Gastroesophageal sphincter (tissue), 3 donors: ENCODE results near the gene C5orf22.

Experiments used
- POLR2AphosphoS5 ChIP-seq: sonication (generic); formaldehyde crosslinking; IDR thresholded peaks from one replicate; pipeline ENCODE4 v1.6.1; 2017; ENCODE audit warnings: antibody characterized with exemption
- TF ChIP-seq, protein P1 (sequence below), 4 experiments: fragments of 200-600 bp in 2 of 4; fragments of 450-650 bp in 2 of 4; sonication (generic) in 1 of 4; IDR thresholded peaks; one replicate each; pipeline ENCODE4 v1.5.1; 2017 to 2019; ENCODE audit warnings: antibody characterized with exemption in 4 of 4, mild to moderate bottlenecking in 2 of 4, moderate library complexity in 2 of 4

DNA sequence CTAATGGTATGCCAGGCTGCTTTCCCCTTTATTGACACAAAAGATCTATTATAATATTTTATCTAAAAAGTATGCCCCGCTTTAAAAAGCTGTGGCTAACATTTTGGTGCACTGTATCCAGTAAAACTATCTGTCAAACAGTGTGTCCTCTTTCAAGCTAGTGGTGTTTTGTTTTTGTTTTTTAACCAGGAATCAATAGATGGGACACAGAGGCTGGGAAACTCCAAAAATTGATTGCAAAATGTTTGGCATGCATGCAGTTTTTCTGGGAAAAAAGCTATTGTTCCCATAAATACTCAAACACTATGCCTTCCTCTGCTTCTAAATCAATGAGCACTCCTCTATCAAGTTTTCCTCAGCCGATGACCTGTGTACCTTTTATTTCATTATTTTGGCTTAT, 72.5 kb downstream of the C5orf22 start:
- TF ChIP-seq, protein P1, sequence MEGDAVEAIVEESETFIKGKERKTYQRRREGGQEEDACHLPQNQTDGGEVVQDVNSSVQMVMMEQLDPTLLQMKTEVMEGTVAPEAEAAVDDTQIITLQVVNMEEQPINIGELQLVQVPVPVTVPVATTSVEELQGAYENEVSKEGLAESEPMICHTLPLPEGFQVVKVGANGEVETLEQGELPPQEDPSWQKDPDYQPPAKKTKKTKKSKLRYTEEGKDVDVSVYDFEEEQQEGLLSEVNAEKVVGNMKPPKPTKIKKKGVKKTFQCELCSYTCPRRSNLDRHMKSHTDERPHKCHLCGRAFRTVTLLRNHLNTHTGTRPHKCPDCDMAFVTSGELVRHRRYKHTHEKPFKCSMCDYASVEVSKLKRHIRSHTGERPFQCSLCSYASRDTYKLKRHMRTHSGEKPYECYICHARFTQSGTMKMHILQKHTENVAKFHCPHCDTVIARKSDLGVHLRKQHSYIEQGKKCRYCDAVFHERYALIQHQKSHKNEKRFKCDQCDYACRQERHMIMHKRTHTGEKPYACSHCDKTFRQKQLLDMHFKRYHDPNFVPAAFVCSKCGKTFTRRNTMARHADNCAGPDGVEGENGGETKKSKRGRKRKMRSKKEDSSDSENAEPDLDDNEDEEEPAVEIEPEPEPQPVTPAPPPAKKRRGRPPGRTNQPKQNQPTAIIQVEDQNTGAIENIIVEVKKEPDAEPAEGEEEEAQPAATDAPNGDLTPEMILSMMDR (IDR thresholded peaks at IDR 0.05), result no peak
- TF ChIP-seq POLR2AphosphoS5, result no peak
